DMS 273 treated with DMSO at 0.1 percent for 48 hours (cell line): ENCODE data around the gene MRPL28.
"Not testable (repeated sequence)": the region's sequence is repeated elsewhere in the genome, so short reads cannot be mapped to it uniquely, and the experiment has no call there.

ENCODE experiments used
- DNase-seq: peaks from one replicate; lab custom pipeline; 2025; lab: John Stamatoyannopoulos, UW

MRPL28 gene

DNA sequence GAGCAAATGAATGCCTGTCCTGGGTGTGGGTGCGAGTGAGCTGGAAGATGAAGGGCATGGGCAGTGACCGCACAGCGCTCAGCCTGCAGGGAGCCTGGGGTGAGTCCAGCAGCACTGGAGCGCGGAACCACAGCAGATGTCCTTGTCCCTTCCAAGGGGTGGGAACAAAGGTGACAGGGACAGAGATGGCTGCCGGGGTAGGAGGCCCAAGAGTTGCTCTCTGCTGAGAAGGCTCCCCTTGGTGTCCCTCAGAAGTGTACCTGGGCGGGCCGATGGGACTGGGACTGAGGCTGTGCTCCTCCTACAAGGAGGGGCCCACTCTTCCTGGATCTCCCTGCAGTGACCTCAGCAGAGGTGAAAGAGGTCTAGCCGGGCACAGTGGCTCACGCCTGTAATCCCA lies 19.0 kb upstream of the MRPL28 start:
- DNase-seq = no peak

- DNase-seq = not testable (repeated sequence)
Observed at GRCh38 chr16:387761-388666, 17.7 kb upstream of the MRPL28 start.

- DNase-seq = no peak
Observed at GRCh38 chr16:386641-387156, 16.4 kb upstream of the MRPL28 start.

DNA sequence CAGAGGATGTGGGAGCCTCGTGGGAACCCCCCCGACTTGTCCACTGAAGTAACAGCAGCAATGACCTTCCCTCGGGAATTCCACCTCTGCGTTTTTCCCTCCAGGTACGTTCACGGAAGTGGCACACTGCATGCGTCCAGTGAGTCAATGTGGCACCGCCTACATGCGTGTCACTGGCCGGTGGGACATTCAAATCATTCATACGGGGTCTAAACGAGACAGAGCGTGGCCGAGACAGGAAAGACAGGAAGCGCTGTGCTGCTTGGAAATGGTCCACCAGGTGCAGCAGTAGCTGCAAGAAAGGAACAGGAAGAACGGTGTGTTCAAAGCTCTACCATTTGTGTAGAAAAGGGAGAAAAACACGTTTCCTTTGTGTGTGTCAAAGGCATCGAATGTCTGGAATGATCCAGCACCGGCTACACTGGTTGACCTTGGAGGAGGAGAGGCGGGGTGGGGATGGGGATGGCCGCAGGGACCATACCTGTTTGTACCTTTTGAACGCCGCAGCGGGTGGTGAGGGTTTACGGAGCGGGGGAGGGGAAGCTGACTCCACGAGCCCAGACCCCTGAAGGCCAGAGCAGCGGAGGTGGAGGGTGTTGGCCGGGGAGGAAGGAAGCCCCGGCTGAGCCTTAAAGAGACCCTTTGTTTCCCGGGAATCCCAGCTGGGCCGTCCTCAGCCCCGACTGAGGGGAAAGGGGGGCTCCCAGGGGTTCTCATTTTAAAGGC lies 13.2 kb upstream of the MRPL28 start:
- DNase-seq = no peak

- DNase-seq = no peak
Observed at GRCh38 chr16:381789-382717, 11.7 kb upstream of the MRPL28 start, which contains the start of gene PGAP6. Gene PGAP6, minus strand, starts transcription at chr16:381978. Its CDS starts 157 bp downstream, at chr16:381821.

- DNase-seq = no peak
Observed at GRCh38 chr16:381012-381788, 10.9 kb upstream of the MRPL28 start.

DNA sequence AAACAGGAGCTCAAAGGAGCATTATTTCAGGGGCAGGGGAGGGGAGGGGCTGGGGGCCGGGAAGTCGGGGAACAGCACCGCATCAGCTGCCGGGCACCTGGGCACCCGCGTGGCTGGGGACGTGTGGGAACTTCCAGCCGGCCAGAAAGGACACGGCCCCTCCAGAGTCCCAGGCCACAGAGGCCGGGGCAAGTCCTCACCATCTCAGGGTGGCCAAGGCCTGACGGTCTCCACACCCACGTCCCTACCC lies 10.3 kb upstream of the MRPL28 start:
- DNase-seq = no peak

- no peak for DNase-seq
Observed at GRCh38 chr16:379961-380761, 9.8 kb upstream of the MRPL28 start.

DNA sequence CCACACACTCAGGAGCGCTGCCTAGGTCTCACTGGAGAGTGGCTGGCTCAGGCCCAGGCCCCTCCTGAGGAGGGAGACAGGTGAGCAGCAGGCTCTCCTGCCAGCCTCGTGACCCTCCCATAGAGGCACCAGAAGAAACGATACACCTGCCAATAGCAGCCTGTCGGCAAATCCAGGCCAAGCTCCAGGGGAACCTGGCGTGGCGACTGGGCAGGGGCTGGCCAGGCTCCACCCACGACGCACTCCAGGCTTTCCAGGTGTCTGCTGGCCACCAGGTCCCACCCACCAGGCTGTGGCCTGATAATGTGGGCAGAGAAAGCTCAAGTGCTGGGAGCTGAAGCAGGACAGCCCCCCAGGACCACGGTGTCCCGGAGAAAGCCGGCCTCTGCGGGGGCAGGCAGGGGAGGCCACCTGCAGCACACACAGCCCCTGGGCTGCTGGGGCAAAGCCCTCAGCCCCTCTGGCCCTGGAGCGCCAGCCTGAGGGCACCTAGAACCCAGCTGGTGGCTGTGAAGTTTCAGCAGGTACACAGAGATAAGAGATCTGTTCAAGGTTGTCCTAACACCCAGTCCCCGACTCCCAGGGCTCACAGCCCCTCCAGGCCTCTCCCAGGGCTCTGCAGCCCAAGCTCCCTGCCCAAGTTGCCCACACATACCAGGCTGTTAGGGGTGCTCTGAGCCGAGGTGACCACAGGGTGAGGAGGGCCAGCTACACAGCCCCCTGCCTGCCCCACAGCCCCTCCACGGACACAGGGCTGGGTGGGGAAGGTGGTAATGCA lies 9.0 kb upstream of the MRPL28 start:
- no peak for DNase-seq

DNA sequence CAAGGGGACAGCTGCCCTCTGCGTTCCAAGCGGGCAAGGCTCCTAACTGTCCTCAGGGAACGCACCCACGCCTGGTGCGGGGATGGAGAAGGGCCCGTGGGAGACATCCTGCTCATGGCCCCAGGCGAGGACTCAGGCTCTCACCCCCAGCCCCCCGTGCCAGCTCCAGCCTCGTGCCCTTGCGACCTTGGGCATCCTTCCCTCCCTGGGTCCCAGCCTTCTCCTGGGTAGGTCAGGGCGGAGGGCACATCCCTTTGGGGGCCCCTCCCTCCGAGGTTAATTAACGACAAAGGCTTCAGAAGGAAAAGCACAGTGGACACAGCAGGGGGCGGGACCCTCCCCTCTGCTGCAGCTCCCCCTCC lies 8.5 kb upstream of the MRPL28 start:
- no peak for DNase-seq

DNA sequence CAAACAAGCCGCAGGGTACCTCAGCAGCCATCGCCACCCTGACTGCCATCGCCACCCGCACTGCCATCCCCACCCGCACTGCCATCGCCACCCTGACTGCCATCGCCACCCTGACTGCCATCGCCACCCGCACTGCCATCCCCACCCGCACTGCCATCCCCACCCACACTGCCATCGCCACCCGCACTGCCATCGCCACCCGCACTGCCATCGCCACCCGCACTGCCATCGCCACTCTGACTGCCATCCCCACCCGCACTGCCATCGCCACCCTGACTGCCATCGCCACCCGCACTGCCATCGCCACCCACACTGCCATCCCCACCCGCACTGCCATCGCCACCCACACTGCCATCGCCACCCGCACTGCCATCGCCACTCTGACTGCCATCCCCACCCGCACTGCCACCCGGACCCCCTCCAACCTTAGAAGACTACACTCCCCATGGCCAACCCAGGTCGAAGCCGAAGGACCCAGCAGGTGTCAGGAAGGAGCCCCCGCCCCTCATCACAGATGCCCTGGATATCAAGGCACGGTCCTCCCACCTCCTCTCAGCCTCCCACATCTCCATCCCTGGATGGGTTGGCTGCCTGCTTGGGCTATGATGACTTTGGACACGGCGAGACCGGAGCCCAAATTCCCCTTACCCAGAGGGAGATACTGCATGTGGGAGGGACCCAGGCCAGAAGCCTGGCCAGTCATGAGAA lies 7.9 kb upstream of the MRPL28 start:
- not testable (repeated sequence) for DNase-seq

DNA sequence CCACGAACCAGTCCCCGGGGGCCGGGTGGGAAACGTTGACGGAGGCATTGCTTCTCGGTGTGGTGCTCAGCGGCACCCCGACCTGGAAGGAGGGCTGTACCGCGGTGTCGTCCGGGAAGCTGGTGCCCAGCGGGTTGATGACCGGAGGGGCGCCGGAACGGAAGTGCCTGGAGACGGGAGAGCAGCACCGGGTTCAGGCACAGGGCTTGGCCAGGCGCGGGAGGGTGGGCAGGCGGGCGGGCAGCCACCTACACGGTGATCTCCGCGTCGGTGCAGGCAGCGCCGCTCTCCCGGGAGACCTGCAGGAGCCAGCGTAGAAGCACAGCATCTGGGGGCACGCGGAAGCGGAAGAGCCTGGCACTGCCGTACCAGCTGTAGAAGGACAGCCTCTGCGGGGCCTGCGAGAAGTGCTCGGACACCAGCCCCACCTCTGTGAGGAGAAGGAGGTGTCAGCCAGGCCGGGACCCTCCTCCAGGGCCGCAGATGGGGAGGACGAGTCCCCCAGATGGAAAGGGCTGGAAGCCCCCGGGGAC lies 7.1 kb upstream of the MRPL28 start:
- DNase-seq = no peak

- DNase-seq = no peak
Observed at GRCh38 chr16:376817-377418, 6.6 kb upstream of the MRPL28 start.

GRCh38 chr16:375927-376816 lies 5.8 kb upstream of the MRPL28 start:
- DNase-seq = no peak

- no peak for DNase-seq
Observed at GRCh38 chr16:375212-375611, 4.9 kb upstream of the MRPL28 start.

DNA sequence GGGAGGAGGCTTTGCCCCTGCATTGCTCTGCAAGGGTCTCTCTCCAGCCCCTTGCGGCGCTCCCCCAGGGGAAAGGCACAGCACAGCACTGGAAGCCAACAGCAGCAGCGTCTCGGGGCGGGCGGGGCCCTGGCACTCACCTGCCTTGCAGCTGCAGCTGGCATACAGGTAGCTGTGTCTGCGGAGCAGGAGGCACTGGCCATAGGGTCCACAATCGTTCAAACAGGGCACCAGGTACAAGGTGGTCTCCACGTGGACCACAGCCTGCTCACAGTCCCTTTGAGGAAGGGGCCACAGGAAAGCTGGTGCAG lies 4.2 kb upstream of the MRPL28 start:
- DNase-seq = no peak

DNA sequence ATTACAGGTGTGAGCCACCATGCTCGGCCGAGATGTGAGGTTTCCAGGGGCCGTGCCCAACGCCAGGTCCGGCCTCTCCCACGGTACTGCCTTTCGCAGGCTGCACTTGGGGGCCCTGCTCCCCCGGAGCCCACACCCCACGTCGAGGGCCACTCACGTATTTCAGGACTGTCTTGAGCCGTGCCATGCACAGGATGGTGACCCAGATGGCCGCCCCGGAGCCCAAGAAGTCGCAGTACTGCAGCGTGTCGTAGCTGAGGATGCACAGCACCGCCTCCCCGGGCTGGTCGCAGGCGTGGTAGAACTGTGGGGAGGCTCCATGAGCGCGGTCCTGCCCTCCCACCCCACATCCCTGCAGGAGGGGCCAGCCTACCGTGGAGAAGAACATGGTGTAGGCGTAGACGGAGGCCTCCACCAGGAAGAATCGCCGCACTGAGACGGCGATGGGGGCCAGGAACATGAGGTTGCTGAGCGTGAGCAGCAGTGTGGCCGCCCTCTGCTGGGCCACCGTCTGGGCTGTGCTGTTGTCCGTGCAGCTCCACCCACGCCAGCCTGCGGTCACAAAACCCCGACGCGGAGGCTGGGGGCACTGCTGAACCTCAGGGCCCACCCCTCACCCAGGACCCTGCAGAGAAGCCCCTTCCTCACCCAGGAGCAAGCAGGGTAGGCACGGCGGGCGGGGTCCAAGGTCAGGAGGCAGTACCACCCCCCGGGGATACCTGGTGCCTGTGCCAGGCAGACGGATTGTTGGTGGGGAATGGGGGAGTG lies 3.7 kb upstream of the MRPL28 start:
- no peak for DNase-seq
